ENCODE data around the gene RLBP1.

- TF ChIP-seq CTCF (conservative IDR thresholded peaks at IDR 0.05; ENCODE audit: low read length) (peak; percentile 97), EZH2phosphoT487 (IDR thresholded peaks at IDR 0.05; ENCODE audit: borderline replicate concordance) (no peak)
These were observed 50.0 kb downstream of the RLBP1 start for GRCh38 chr15:89171136-89172072.
